ENCODE data around the gene CTNNA3. TPM values are rescaled to one million over a fixed set of nuclear protein-coding genes. Genes with fewer than 3 reads are reported as not detected.

The CTNNA3 gene
- total and polyA plus RNA-seq, 2 donors (not counting 3 experiments of a cell fraction or from before 2014, with no cell fraction given): not detected

DNA sequence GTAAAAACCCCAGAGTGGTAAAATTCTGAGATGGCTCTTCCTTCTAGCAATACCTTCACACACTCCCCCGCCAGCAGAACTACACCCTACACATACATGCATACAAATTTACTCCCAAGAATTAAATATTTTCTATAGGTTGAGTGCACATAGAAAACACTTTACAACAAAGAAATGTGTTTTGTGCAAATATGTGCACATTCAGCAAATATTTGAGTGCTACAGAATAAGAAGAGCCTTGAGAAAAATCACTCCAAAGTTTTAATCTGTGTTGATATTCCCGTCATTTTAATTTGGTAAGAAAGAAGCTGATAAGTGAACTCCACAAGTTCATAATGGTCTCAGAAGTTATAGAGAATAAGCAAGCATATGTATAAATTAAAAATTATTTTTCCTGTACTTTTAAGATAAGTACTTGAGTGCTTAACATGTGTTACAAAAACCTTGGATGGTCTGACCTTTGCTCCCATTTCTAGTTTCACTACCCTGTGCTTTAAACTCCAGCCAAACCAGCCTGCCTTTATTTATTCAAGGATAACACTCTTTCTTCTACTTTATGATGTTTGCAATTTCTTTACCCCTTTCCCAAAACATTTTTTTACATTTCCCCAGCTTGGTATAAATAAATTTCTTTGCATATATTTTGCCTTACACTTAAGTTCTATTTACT is 1503.7 kb downstream of the CTNNA3 start:
- TF ChIP-seq, protein P1, sequence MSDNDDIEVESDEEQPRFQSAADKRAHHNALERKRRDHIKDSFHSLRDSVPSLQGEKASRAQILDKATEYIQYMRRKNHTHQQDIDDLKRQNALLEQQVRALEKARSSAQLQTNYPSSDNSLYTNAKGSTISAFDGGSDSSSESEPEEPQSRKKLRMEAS (IDR thresholded peaks at IDR 0.05; ENCODE audit: insufficient read depth, insufficient read length): no peak
- TF ChIP-seq POLR2AphosphoS5 (IDR thresholded peaks at IDR 0.05; ENCODE audit: insufficient read depth, low read depth, low read length) (no peak), JUN (IDR thresholded peaks at IDR 0.05; ENCODE audit: borderline replicate concordance, insufficient read depth, insufficient read length, low read depth) (no peak), POLR2A (IDR thresholded peaks at IDR 0.05; ENCODE audit: low read depth, low read length) (no peak), MYC (IDR thresholded peaks at IDR 0.05; ENCODE audit: low read depth, low read length) (no peak), CTCF (IDR thresholded peaks at IDR 0.05; ENCODE audit: extremely low read depth in 1 of 2, insufficient read depth in 1 of 2, low read depth in 1 of 2, low read length in 2 of 2) (no peak), FOS (IDR thresholded peaks at IDR 0.05; ENCODE audit: borderline replicate concordance, insufficient read depth, low read length) (no peak), GATA2 (IDR thresholded peaks at IDR 0.05; ENCODE audit: insufficient read depth, insufficient read length, low read depth, low read length) (no peak), EZH2 (IDR thresholded peaks at IDR 0.05; ENCODE audit: borderline replicate concordance, low read depth, low read length, severe bottlenecking) (no peak)
- Histone ChIP-seq H3K36me3 (ENCODE audit: control insufficient read depth in 2 of 2, extremely low read depth in 1 of 2, insufficient read depth in 2 of 2, low read length in 2 of 2) (no peaks in the 10 kb centered on the region), H3K4me3 (replicated peaks in 1 of 3; ENCODE audit: insufficient read depth in 1 of 3, low read depth in 1 of 3, low read length in 3 of 3) (no peak overlapping the region), H3K79me2 (ENCODE audit: control insufficient read depth, insufficient read depth, low read length) (no peaks in the 10 kb centered on the region), H2AFZ (ENCODE audit: low read depth, low read length) (no peak overlapping the region), H3K27ac (ENCODE audit: insufficient read depth, low read depth, low read length) (no peak overlapping the region), H3K9me1 (replicated peaks; ENCODE audit: control insufficient read depth, extremely low read depth, insufficient read depth, low read length) (no peaks in the 10 kb centered on the region), H3K4me1 (ENCODE audit: control insufficient read depth, extremely low read depth, insufficient read depth, low read length) (no peaks in the 10 kb centered on the region), H4K20me1 (replicated peaks; ENCODE audit: control insufficient read depth, extremely low read depth, insufficient read depth, low read length) (no peaks in the 10 kb centered on the region), H3K9me3 (replicated peaks; ENCODE audit: control insufficient read depth, insufficient read depth, low read length) (no peaks in the 10 kb centered on the region), H3K27me3 (ENCODE audit: control insufficient read depth in 2 of 2, insufficient read depth in 2 of 2, low read length in 2 of 2) (no peaks in the 10 kb centered on the region), H3K4me2 (ENCODE audit: insufficient read depth, low read length) (no peak overlapping the region), H3K9ac (replicated peaks; ENCODE audit: extremely low read depth, insufficient read depth, low read length) (no peak overlapping the region)
- intact Hi-C loops (cut with micrococcal nuclease): no loop called here
- no TSS peak for BruUV-seq (replicated peaks)
- DNase-seq (ENCODE audit: low read depth, low spot score) (no peak), FAIRE-seq (no peak)
- dilution Hi-C loops (cut with MboI; ENCODE audit: extremely low pct_ligation_motif_present, low sequenced_read_pairs): no loop called here
- POLR2A ChIA-PET: no interaction called here
- CTCF ChIA-PET: no interaction called here
